Measurements from ENCODE around the gene REEP5. TPM values are rescaled to one million over a fixed set of nuclear protein-coding genes. Genes with fewer than 3 reads are reported as not detected.

The REEP5 gene
- total and polyA plus RNA-seq, 2 of the 13 experiments (the other 11 are each of a cell fraction or from before 2014, with no cell fraction given): 49.4 to 239 TPM

DNA sequence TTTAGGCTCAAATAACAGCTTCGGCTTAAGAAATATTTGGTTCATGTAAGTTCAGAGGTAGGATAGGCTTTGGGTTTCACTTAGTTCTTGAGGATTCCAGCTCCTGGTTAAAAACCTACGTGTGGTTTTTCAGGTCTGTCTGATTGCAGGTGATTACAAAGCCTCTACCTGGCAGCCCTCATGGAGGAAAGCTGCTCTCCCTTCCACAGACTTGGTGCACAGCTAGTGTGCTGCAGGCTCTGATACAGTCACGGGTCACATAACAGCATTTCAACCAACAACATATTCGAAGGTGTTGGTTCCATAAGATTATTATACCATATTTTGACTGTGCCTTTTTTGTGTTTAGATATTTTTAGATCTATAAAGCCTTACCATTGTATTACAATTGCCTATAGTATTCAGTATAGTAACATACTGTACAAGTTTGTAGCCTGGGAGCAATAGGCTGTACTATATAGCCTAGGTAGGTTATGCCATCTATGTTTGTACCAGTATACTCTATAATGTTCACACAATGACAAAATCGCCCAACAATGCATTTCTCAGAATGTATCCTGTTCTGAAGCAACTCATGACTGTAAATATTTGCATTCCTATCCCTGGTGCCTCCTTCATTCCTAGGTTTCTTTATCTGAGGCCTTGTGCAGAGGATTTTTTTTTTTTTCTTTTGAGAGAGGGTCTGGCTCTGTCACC, 46.5 kb upstream of the REEP5 start (continued):
- TF ChIP-seq ZNF543 (CRISPR knock-in tag; IDR thresholded peaks at IDR 0.05) (no peak), HMGXB3 (CRISPR knock-in tag; IDR thresholded peaks at IDR 0.05; ENCODE audit: borderline replicate concordance) (0 out of 2 replicates have a peak, but pooled peaks have one; percentile 66), SOX6 (IDR thresholded peaks at IDR 0.05) (no peak), SOX6 (CRISPR knock-in tag; IDR thresholded peaks at IDR 0.05) (peak; percentile 92), ZZZ3 (CRISPR knock-in tag; IDR thresholded peaks at IDR 0.05; ENCODE audit: borderline replicate concordance) (no peak), NR2F6 (IDR thresholded peaks at IDR 0.05) (0 out of 2 replicates have a peak, but pooled peaks have one; percentile 9), NR2F6 (CRISPR knock-in tag; IDR thresholded peaks at IDR 0.05) (0 out of 2 replicates have a peak, but pooled peaks have one; percentile 15), ZNF776 (CRISPR knock-in tag; IDR thresholded peaks at IDR 0.05) (no peak), FOSL2 (CRISPR knock-in tag; IDR thresholded peaks at IDR 0.05) (peak; percentile 63), TBX2 (CRISPR knock-in tag; IDR thresholded peaks at IDR 0.05; ENCODE audit: borderline replicate concordance) (peak; percentile 31; the same call in 1 of the 2 replicates), ZNF773 (CRISPR knock-in tag; IDR thresholded peaks at IDR 0.05; ENCODE audit: borderline replicate concordance) (no peak), PITX1 (CRISPR knock-in tag; IDR thresholded peaks at IDR 0.05) (no peak), ZBTB20 (CRISPR knock-in tag; IDR thresholded peaks at IDR 0.05; ENCODE audit: borderline replicate concordance, low read depth) (peak; percentile 91), NFIB (CRISPR knock-in tag; IDR thresholded peaks at IDR 0.05; ENCODE audit: borderline replicate concordance) (no peak), RBM22 (optimal IDR thresholded peaks at IDR 0.05; ENCODE audit: low read length) (no peak), ZNF496 (CRISPR knock-in tag; IDR thresholded peaks at IDR 0.05; ENCODE audit: insufficient replicate concordance) (no peak), SP5 (CRISPR knock-in tag; IDR thresholded peaks at IDR 0.05; ENCODE audit: borderline replicate concordance, low read depth) (peak; percentile 27; the same call in 1 of the 2 replicates), MAFF (IDR thresholded peaks at IDR 0.05; ENCODE audit: low read depth, low read length) (peak; percentile 35; the same call in 1 of the 2 replicates), SNAPC5 (CRISPR knock-in tag; IDR thresholded peaks at IDR 0.05; ENCODE audit: borderline replicate concordance) (no peak), ZNF629 (CRISPR knock-in tag; conservative IDR thresholded peaks at IDR 0.05) (no peak), ZFP36L1 (CRISPR knock-in tag; IDR thresholded peaks at IDR 0.05) (no peak)
- TF ChIP-seq, protein P1, sequence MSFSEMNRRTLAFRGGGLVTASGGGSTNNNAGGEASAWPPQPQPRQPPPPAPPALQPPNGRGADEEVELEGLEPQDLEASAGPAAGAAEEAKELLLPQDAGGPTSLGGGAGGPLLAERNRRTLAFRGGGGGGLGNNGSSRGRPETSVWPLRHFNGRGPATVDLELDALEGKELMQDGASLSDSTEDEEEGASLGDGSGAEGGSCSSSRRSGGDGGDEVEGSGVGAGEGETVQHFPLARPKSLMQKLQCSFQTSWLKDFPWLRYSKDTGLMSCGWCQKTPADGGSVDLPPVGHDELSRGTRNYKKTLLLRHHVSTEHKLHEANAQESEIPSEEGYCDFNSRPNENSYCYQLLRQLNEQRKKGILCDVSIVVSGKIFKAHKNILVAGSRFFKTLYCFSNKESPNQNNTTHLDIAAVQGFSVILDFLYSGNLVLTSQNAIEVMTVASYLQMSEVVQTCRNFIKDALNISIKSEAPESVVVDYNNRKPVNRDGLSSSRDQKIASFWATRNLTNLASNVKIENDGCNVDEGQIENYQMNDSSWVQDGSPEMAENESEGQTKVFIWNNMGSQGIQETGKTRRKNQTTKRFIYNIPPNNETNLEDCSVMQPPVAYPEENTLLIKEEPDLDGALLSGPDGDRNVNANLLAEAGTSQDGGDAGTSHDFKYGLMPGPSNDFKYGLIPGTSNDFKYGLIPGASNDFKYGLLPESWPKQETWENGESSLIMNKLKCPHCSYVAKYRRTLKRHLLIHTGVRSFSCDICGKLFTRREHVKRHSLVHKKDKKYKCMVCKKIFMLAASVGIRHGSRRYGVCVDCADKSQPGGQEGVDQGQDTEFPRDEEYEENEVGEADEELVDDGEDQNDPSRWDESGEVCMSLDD (CRISPR knock-in tag; IDR thresholded peaks at IDR 0.05; ENCODE audit: borderline replicate concordance): no peak
